ENCODE measurements around the gene KIAA0513. TPM values are rescaled to one million over a fixed set of nuclear protein-coding genes. Genes with fewer than 3 reads are reported as not detected.
A peak's percentile ranks its signal among the peaks of the same experiment; 100 is the strongest.

Gene KIAA0513
- total and polyA plus RNA-seq, 2 donors (not counting 3 experiments of a cell fraction or from before 2014, with no cell fraction given), result 1.8 to 4.3 TPM

GRCh38 chr16:85123891-85124635 lies 96.5 kb downstream of the KIAA0513 start:
- Histone ChIP-seq H3K36me3 (ENCODE audit: control insufficient read depth in 2 of 2, extremely low read depth in 1 of 2, insufficient read depth in 2 of 2, low read length in 2 of 2) (no peaks in the 10 kb centered on the region), H3K4me3 (replicated peaks in 1 of 3; ENCODE audit: insufficient read depth in 1 of 3, low read depth in 1 of 3, low read length in 3 of 3) (no peak overlapping the region), H3K9me1 (replicated peaks; ENCODE audit: control insufficient read depth, extremely low read depth, insufficient read depth, low read length) (no peaks in the 10 kb centered on the region), H3K9ac (replicated peaks; ENCODE audit: extremely low read depth, insufficient read depth, low read length) (peak overlapping the region; percentile 84), H3K9me3 (replicated peaks; ENCODE audit: control insufficient read depth, insufficient read depth, low read length) (no peaks in the 10 kb centered on the region), H3K4me2 (ENCODE audit: insufficient read depth, low read length) (peak overlapping the region; percentile 27), H4K20me1 (replicated peaks; ENCODE audit: control insufficient read depth, extremely low read depth, insufficient read depth, low read length) (no peaks in the 10 kb centered on the region), H3K4me1 (ENCODE audit: control insufficient read depth, extremely low read depth, insufficient read depth, low read length) (peaks cover 18% of the 10 kb centered on the region), H2AFZ (ENCODE audit: low read depth, low read length) (peak overlapping the region; percentile 90), H3K27ac (ENCODE audit: insufficient read depth, low read depth, low read length) (peak overlapping the region; percentile 72), H3K27me3 (ENCODE audit: control insufficient read depth in 2 of 2, insufficient read depth in 2 of 2, low read length in 2 of 2) (no peaks in the 10 kb centered on the region), H3K79me2 (ENCODE audit: control insufficient read depth, insufficient read depth, low read length) (no peaks in the 10 kb centered on the region)
- DNase-seq (ENCODE audit: low read depth, low spot score) (peak; percentile 70), FAIRE-seq (peak; percentile 79)
- CTCF ChIA-PET, result interaction anchor here (0.9 to 4.7 kb wide), 8 partner anchors 9 to 297 kb away, joined by 3 to 36 read pairs (median 4); no protein-coding TSS in a partner anchor
- intact Hi-C loops (cut with micrococcal nuclease), result loop anchor here (2.0 kb wide), 1 partner anchor 49 kb away; no protein-coding TSS in a partner anchor
- BruUV-seq (replicated peaks), result no TSS peak
- dilution Hi-C loops (cut with MboI; ENCODE audit: extremely low pct_ligation_motif_present, low sequenced_read_pairs), result no loop called here
- TF ChIP-seq JUN (IDR thresholded peaks at IDR 0.05; ENCODE audit: borderline replicate concordance, insufficient read depth, insufficient read length, low read depth), result no peak
- TF ChIP-seq POLR2AphosphoS5 (IDR thresholded peaks at IDR 0.05; ENCODE audit: insufficient read depth, low read depth, low read length), result peak; percentile 65
- no peak for TF ChIP-seq GATA2 (IDR thresholded peaks at IDR 0.05; ENCODE audit: insufficient read depth, insufficient read length, low read depth, low read length)
- TF ChIP-seq MYC (IDR thresholded peaks at IDR 0.05; ENCODE audit: low read depth, low read length), result no peak
- no peak for TF ChIP-seq MAX (IDR thresholded peaks at IDR 0.05; ENCODE audit: insufficient read depth, insufficient read length)
- peak; percentile 23 for TF ChIP-seq POLR2A (IDR thresholded peaks at IDR 0.05; ENCODE audit: low read depth, low read length)
- TF ChIP-seq FOS (IDR thresholded peaks at IDR 0.05; ENCODE audit: borderline replicate concordance, insufficient read depth, low read length), result no peak
- no peak for TF ChIP-seq EZH2 (IDR thresholded peaks at IDR 0.05; ENCODE audit: borderline replicate concordance, low read depth, low read length, severe bottlenecking)
- no peak for TF ChIP-seq CTCF (IDR thresholded peaks at IDR 0.05; ENCODE audit: extremely low read depth in 1 of 2, insufficient read depth in 1 of 2, low read depth in 1 of 2, low read length in 2 of 2)
- POLR2A ChIA-PET, result no interaction called here

All from endothelial cell of umbilical vein (primary cell).